HCT116 (cell line): ENCODE measurements around the gene FASTKD2. TPM values are rescaled to one million over a fixed set of nuclear protein-coding genes. Genes with fewer than 3 reads are reported as not detected.

ENCODE experiments used
- ATAC-seq: fragments of 200-7000 bp; cut with Tn5 transposase; 2 replicates; pipeline ENCODE4 v1.9.1; 2020; ENCODE audit warnings: mild to moderate bottlenecking, moderate library complexity
- BruUV-seq: library from RNA; stranded (reverse); fragments of 400-500 nt; replicated peaks from 2 replicates; lab custom pipeline; 2021; lab: Mats Ljungman, UMichigan
- CTCF ChIA-PET: fragments of 300-600 bp; sonication (Branson Sonifier 250); formaldehyde crosslinking; loops from one replicate; lab custom pipeline; 2021; ENCODE audit warnings: antibody characterized with exemption; lab: Charles Lee
- POLR2A ChIA-PET: fragments of 300-600, 350-600 bp; sonication (Branson Sonifier 250); formaldehyde crosslinking; loops from one replicate; lab custom pipeline; 2021; ENCODE audit warnings: antibody characterized with exemption; lab: Charles Lee
- RAD21 ChIA-PET, 2 experiments: fragments of 300-600 bp; sonication (Branson Sonifier 250); formaldehyde crosslinking; loops; one replicate each; lab custom pipeline; 2023; ENCODE audit warnings: low total read pairs in 2 of 2; ENCODE audit not compliant: uncharacterized antibody in 2 of 2, unreplicated experiment in 2 of 2, low non-redundant PET in 1 of 2; lab: Charles Lee
- DNase-seq: peaks from one replicate; pipeline ENCODE4 v3.0.0-alpha.2; 2010; ENCODE audit warnings: low read depth, low spot score
- H2AFZ ChIP-seq: fragments of 200-600 bp; shearing (Covaris generic), sonication (generic); 2 replicates; pipeline ENCODE4 v1.6.1; 2017; ENCODE audit warnings: low read depth, mixed run types, mixed read lengths, antibody characterized with exemption, low read length; ENCODE audit not compliant: poor library complexity, severe bottlenecking
- H3K27ac ChIP-seq: 2 replicates; pipeline ENCODE4 v1.5.1; 2012; ENCODE audit warnings: low read depth, low read length
- H3K27me3 ChIP-seq: fragments of 200-600 bp; sonication (generic); 2 replicates; pipeline ENCODE4 v1.6.1; 2016; ENCODE audit warnings: mixed run types, low read length, mixed read lengths; ENCODE audit not compliant: insufficient read depth
- H3K36me3 ChIP-seq, 2 experiments: fragments of 200-500 bp in 1 of 2; fragments of 200-600 bp in 1 of 2; sonication (Bioruptor generic) in 1 of 2; sonication (generic) in 1 of 2; 2 replicates each; pipeline versions ENCODE4 v1.5.1 to v1.6.1; 2014 to 2016; ENCODE audit warnings: low read length in 2 of 2, inconsistent platforms in 1 of 2, mixed read lengths in 1 of 2, mixed run types in 1 of 2; ENCODE audit not compliant: insufficient read depth in 2 of 2, control insufficient read depth in 1 of 2
- H3K4me1 ChIP-seq, 2 experiments: fragments of 200-600 bp in 1 of 2; sonication (generic) in 1 of 2; 2 replicates each; pipeline versions ENCODE4 v1.5.1 to v1.6.1; 2012 to 2017; ENCODE audit warnings: low read length in 2 of 2, inconsistent platforms in 1 of 2, mild to moderate bottlenecking in 1 of 2, mixed read lengths in 1 of 2, mixed run types in 1 of 2, moderate library complexity in 1 of 2; ENCODE audit not compliant: insufficient read depth in 2 of 2, control insufficient read depth in 1 of 2
- H3K4me2 ChIP-seq: fragments of 200-600 bp; sonication (generic); 2 replicates; pipeline ENCODE4 v1.6.1; 2017; ENCODE audit warnings: mixed run types, low read length, mixed read lengths
- H3K4me3 ChIP-seq, 2 experiments: fragments of 200-600 bp in 1 of 2; sonication (generic) in 1 of 2; replicated peaks in 1 of 2; 2 replicates each; pipeline ENCODE4 v1.5.1; 2011 to 2016; ENCODE audit warnings: low read length in 2 of 2, control low read depth in 1 of 2, low read depth in 1 of 2, mild to moderate bottlenecking in 1 of 2, mixed read lengths in 1 of 2, mixed run types in 1 of 2
- H3K79me2 ChIP-seq: fragments of 200-600 bp; sonication (generic); 2 replicates; pipeline ENCODE4 v1.6.1; 2017; ENCODE audit warnings: mild to moderate bottlenecking, mixed run types, low read length, moderate library complexity, mixed read lengths; ENCODE audit not compliant: insufficient read depth
- H3K9ac ChIP-seq: fragments of 200-600 bp; sonication (generic); 2 replicates; pipeline ENCODE4 v1.6.1; 2016; ENCODE audit warnings: low read length, mixed read lengths
- H3K9me2 ChIP-seq: fragments of 200-600 bp; sonication (generic), shearing (Covaris generic); 2 replicates; pipeline ENCODE4 v1.6.1; 2017; ENCODE audit warnings: mixed run types, mild to moderate bottlenecking, moderate library complexity; ENCODE audit not compliant: insufficient read depth
- H3K9me3 ChIP-seq, 2 experiments: fragments of 200-500 bp in 1 of 2; fragments of 200-600 bp in 1 of 2; sonication (Bioruptor generic) in 1 of 2; sonication (generic) in 1 of 2; 2 replicates each; pipeline ENCODE4 v1.6.1; 2014 to 2017; ENCODE audit warnings: low read length in 2 of 2, mixed read lengths in 2 of 2, inconsistent platforms in 1 of 2, low read depth in 1 of 2, mild to moderate bottlenecking in 1 of 2, mixed run types in 1 of 2, moderate library complexity in 1 of 2; ENCODE audit not compliant: control insufficient read depth in 1 of 2, insufficient read depth in 1 of 2
- H4K20me1 ChIP-seq: fragments of 200-600 bp; sonication (generic), shearing (Covaris generic); 2 replicates; pipeline ENCODE4 v1.6.1; 2017; ENCODE audit warnings: mixed run types, mild to moderate bottlenecking, moderate library complexity; ENCODE audit not compliant: insufficient read depth
- CBX3 ChIP-seq: IDR thresholded peaks from 2 replicates; pipeline ENCODE4 v1.6.1; 2012; ENCODE audit warnings: low read depth
- CEBPB ChIP-seq: IDR thresholded peaks from 2 replicates; pipeline ENCODE4 v1.6.1; 2012; ENCODE audit warnings: low read depth
- EGR1 ChIP-seq: IDR thresholded peaks from 2 replicates; pipeline ENCODE4 v1.6.1; 2012; ENCODE audit warnings: low read depth
- ELF1 ChIP-seq: IDR thresholded peaks from 2 replicates; pipeline ENCODE4 v1.6.1; 2012; ENCODE audit warnings: low read depth, borderline replicate concordance
- EZH2 ChIP-seq: fragments of 200-600 bp; sonication (generic); IDR thresholded peaks from 2 replicates; pipeline ENCODE4 v1.6.1; 2017; ENCODE audit warnings: antibody characterized with exemption, mixed run types
- EZH2phosphoT487 ChIP-seq: fragments of 200-600 bp; IDR thresholded peaks from 2 replicates; pipeline ENCODE4 v1.6.1; 2018; ENCODE audit warnings: antibody characterized with exemption, borderline replicate concordance
- JUND ChIP-seq: IDR thresholded peaks from 2 replicates; pipeline ENCODE4 v1.6.1; 2012
- POLR2AphosphoS5 ChIP-seq: IDR thresholded peaks from 2 replicates; pipeline ENCODE4 v1.6.1; 2011; ENCODE audit warnings: mild to moderate bottlenecking, low read depth, low read length, moderate library complexity
- RAD21 ChIP-seq: IDR thresholded peaks from 2 replicates; pipeline ENCODE4 v1.6.1; 2012; ENCODE audit warnings: low read depth, mild to moderate bottlenecking
- REST ChIP-seq: IDR thresholded peaks from 2 replicates; pipeline ENCODE4 v1.6.1; 2012; ENCODE audit warnings: low read depth
- SP1 ChIP-seq: IDR thresholded peaks from 2 replicates; pipeline ENCODE4 v1.6.1; 2012; ENCODE audit warnings: low read depth
- TCF7L2 ChIP-seq: IDR thresholded peaks from 2 replicates; pipeline ENCODE4 v1.7.0; 2011; ENCODE audit warnings: borderline replicate concordance, inconsistent platforms; ENCODE audit not compliant: insufficient read depth, insufficient read length; ENCODE audit errors: extremely low read depth
- ZNF274 ChIP-seq: fragments of 200-500 bp; sonication (Bioruptor generic); IDR thresholded peaks from 2 replicates; pipeline ENCODE4 v1.6.1; 2014; ENCODE audit warnings: mild to moderate bottlenecking, low read depth, low read length, inconsistent platforms
- intact Hi-C: fragments of 100-400 bp; cut with micrococcal nuclease; formaldehyde crosslinking; loops from 2 replicates; pipeline ENCODE4 v1.10.0; 2022
- total RNA-seq: library from RNA; stranded (reverse); gene quantifications from one replicate; pipeline ENCODE4 v1.2.1, GENCODE V29; 2021; ENCODE audit not compliant: unreplicated experiment
- TF ChIP-seq, protein P1 (sequence below): IDR thresholded peaks from 2 replicates; pipeline ENCODE4 v1.6.1; 2011; ENCODE audit warnings: mild to moderate bottlenecking, low read length, moderate library complexity; ENCODE audit not compliant: insufficient replicate concordance; ENCODE audit errors: extremely low read depth
- TF ChIP-seq, protein P2 (sequence below), 3 experiments: fragments of 200-600 bp in 1 of 3; sonication (generic) in 1 of 3; IDR thresholded peaks in 2 of 3; conservative IDR thresholded peaks in 1 of 3; 2 replicates each; pipeline ENCODE4 v1.5.1; 2012 to 2017; ENCODE audit warnings: low read depth in 2 of 3, low read length in 2 of 3, antibody characterized with exemption in 1 of 3, borderline replicate concordance in 1 of 3, control low read depth in 1 of 3, mild to moderate bottlenecking in 1 of 3, mixed read lengths in 1 of 3, mixed run types in 1 of 3, moderate library complexity in 1 of 3; ENCODE audit not compliant: insufficient read depth in 1 of 3
- TF ChIP-seq, protein P3 (sequence below): IDR thresholded peaks from 2 replicates; pipeline ENCODE4 v1.6.1; 2012

Gene FASTKD2
- total RNA-seq, 1 experiment from 2014 or later: 24.4 TPM

DNA sequence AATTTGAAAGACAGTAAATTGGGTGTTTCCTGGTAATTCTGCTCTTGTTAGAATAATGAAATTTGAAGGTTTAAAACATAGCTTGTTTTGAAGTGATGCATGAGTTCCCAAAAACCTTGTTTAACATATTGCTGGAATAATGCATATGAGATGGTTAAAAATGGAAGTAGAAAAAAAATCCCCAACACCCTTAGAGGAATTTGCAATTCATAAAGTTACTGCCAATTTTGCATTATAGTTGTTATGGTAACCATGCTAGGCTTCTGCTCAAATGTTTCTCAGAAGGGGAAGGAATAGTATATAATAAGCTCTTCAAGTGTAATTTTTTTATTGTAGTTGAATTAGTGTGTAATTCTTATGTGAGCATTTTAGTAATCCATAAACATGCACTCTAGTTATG is 49.1 kb downstream of the FASTKD2 start:
- Histone ChIP-seq H4K20me1 (no peaks in the 10 kb centered on the region), H3K79me2 (no peaks in the 10 kb centered on the region), H3K27me3 (no peaks in the 10 kb centered on the region), H3K27ac (no peak overlapping the region), H2AFZ (no peak overlapping the region), H3K4me2 (no peak overlapping the region), H3K36me3 (no peaks in the 10 kb centered on the region), H3K9me3 (no peaks in the 10 kb centered on the region), H3K9me2 (no peaks in the 10 kb centered on the region), H3K4me3 (no peak overlapping the region), H3K9ac (no peak overlapping the region), H3K4me1 (no peaks in the 10 kb centered on the region)
- ChIA-PET RAD21 (no interaction called here), POLR2A (no interaction called here), CTCF (no interaction called here)
- DNase-seq (no peak), ATAC-seq (no peak)
- no TSS peak for BruUV-seq
- intact Hi-C loops: no loop called here
- TF ChIP-seq REST (no peak), RAD21 (no peak), TCF7L2 (no peak), ELF1 (no peak), ZNF274 (no peak), EZH2phosphoT487 (no peak), CEBPB (no peak), EZH2 (no peak), EGR1 (no peak), JUND (no peak), SP1 (no peak), POLR2AphosphoS5 (no peak), CBX3 (no peak)
- TF ChIP-seq, protein P1, sequence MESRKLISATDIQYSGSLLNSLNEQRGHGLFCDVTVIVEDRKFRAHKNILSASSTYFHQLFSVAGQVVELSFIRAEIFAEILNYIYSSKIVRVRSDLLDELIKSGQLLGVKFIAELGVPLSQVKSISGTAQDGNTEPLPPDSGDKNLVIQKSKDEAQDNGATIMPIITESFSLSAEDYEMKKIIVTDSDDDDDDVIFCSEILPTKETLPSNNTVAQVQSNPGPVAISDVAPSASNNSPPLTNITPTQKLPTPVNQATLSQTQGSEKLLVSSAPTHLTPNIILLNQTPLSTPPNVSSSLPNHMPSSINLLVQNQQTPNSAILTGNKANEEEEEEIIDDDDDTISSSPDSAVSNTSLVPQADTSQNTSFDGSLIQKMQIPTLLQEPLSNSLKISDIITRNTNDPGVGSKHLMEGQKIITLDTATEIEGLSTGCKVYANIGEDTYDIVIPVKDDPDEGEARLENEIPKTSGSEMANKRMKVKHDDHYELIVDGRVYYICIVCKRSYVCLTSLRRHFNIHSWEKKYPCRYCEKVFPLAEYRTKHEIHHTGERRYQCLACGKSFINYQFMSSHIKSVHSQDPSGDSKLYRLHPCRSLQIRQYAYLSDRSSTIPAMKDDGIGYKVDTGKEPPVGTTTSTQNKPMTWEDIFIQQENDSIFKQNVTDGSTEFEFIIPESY: no peak
- TF ChIP-seq, protein P2, sequence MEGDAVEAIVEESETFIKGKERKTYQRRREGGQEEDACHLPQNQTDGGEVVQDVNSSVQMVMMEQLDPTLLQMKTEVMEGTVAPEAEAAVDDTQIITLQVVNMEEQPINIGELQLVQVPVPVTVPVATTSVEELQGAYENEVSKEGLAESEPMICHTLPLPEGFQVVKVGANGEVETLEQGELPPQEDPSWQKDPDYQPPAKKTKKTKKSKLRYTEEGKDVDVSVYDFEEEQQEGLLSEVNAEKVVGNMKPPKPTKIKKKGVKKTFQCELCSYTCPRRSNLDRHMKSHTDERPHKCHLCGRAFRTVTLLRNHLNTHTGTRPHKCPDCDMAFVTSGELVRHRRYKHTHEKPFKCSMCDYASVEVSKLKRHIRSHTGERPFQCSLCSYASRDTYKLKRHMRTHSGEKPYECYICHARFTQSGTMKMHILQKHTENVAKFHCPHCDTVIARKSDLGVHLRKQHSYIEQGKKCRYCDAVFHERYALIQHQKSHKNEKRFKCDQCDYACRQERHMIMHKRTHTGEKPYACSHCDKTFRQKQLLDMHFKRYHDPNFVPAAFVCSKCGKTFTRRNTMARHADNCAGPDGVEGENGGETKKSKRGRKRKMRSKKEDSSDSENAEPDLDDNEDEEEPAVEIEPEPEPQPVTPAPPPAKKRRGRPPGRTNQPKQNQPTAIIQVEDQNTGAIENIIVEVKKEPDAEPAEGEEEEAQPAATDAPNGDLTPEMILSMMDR (IDR thresholded peaks at IDR 0.05 in 2 of 3, conservative IDR thresholded peaks at IDR 0.05 in 1 of 3; ENCODE audit: borderline replicate concordance in 1 of 3, insufficient read depth in 1 of 3, low read depth in 2 of 3, low read length in 2 of 3): no peak
- TF ChIP-seq, protein P3, sequence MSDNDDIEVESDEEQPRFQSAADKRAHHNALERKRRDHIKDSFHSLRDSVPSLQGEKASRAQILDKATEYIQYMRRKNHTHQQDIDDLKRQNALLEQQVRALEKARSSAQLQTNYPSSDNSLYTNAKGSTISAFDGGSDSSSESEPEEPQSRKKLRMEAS: no peak
- TF ChIP-seq, all 23 proteins: peak for 0
